Body of pancreas (tissue), 4 donors: ENCODE results near the gene COL19A1. TPM values are rescaled to one million over a fixed set of nuclear protein-coding genes. Genes with fewer than 3 reads are reported as not detected.

Experiments
- ATAC-seq: fragments of 150-250 bp; one replicate; pipeline ENCODE4 v1.9.1; 2016
- DNase-seq, 4 donors: peaks; one replicate each; pipeline ENCODE4 v3.0.0-alpha.2; 2019
- H3K27ac ChIP-seq, 4 donors: fragments of 200-600 bp; sonication (generic); 1 replicate in 3 of 4; 2 replicates in 1 of 4; pipeline versions ENCODE4 v1.5.1 to v1.6.1; 2016 to 2019; ENCODE audit warnings: mild to moderate bottlenecking in 1 of 4, mixed read lengths in 1 of 4, moderate library complexity in 1 of 4
- H3K27me3 ChIP-seq, 2 donors: fragments of 200-600 bp; sonication (generic); one replicate each; pipeline ENCODE4 v1.6.0; 2016; ENCODE audit warnings: mild to moderate bottlenecking in 1 of 2
- H3K36me3 ChIP-seq, 2 donors: fragments of 200-600 bp; sonication (generic); replicated peaks in 1 of 2; 2 replicates each; pipeline ENCODE4 v1.5.1; 2016; ENCODE audit warnings: low read depth in 2 of 2; ENCODE audit not compliant: insufficient read depth in 1 of 2
- H3K4me1 ChIP-seq: fragments of 200-600 bp; sonication (generic); one replicate; pipeline ENCODE4 v1.6.0; 2016
- H3K4me3 ChIP-seq, 2 donors: fragments of 200-600 bp; sonication (generic); 1 replicate in 1 of 2; 2 replicates in 1 of 2; pipeline ENCODE4 v1.5.1; 2016 to 2019
- H3K9me3 ChIP-seq, 3 donors: fragments of 200-600 bp; sonication (generic); 1 replicate in 2 of 3; 2 replicates in 1 of 3; pipeline ENCODE4 v1.5.1; 2016
- CTCF ChIP-seq, 7 experiments: fragments of 450-650 bp in 4 of 7; fragments of 200-600 bp in 3 of 7; sonication (generic) in 3 of 7; IDR thresholded peaks; one replicate each; pipeline ENCODE4 v1.5.1; 2016 to 2019; ENCODE audit warnings: antibody characterized with exemption in 7 of 7
- POLR2A ChIP-seq, 3 donors: fragments of 450-650 bp; IDR thresholded peaks; one replicate each; pipeline ENCODE4 v1.6.1; 2016; ENCODE audit warnings: antibody characterized with exemption in 3 of 3, mild to moderate bottlenecking in 2 of 3
- WGBS, 2 donors: methylation state at CpG; one replicate each; pipeline ENCODE4 v1.1.5; 2017; 5-methylcytosine and 5-hydroxymethylcytosine counted together
- intact Hi-C: fragments of 100-400 bp; cut with DNase I; formaldehyde crosslinking; loops from one replicate; pipeline ENCODE4 v1.15.1; 2023
- total RNA-seq, 2 donors: library from RNA; depleted of rRNA; stranded (reverse); fragments of >200 nt; gene quantifications; one replicate each; pipeline ENCODE4 v1.1.0, GENCODE V29; 2016

The COL19A1 gene
- total RNA-seq, 2 donors from 2014 or later: 0.26 to 1.6 TPM

- WGBS, 2 donors: 60 to 66% methylated on average over 2 of the region's 2 CpGs
- Histone ChIP-seq H3K27me3 (no peaks in the 10 kb centered on the region), H3K27ac (no peak overlapping the region), H3K4me3 (no peak overlapping the region), H3K9me3 (no peaks in the 10 kb centered on the region), H3K36me3 (no peaks in the 10 kb centered on the region), H3K4me1 (peaks cover 6% of the 10 kb centered on the region)
- TF ChIP-seq CTCF (IDR thresholded peaks at IDR 0.05) (no peak), POLR2A (IDR thresholded peaks at IDR 0.05) (no peak)
- ATAC-seq (no peak), DNase-seq (no peak)
- intact Hi-C loops: no loop called here
Measured at GRCh38 chr6:69846770-69847491, 19.4 kb upstream of the COL19A1 start.

- intact Hi-C loops: no loop called here
- 69 to 72% methylated on average over 1 of the region's 1 CpG for WGBS, 2 donors
- DNase-seq (no peak), ATAC-seq (no peak)
- no peaks in the 10 kb centered on the region for H3K27me3 ChIP-seq
- no peak overlapping the region for H3K27ac ChIP-seq
- H3K4me1 ChIP-seq: peaks cover 6% of the 10 kb centered on the region
- TF ChIP-seq POLR2A (IDR thresholded peaks at IDR 0.05): no peak
- TF ChIP-seq CTCF (IDR thresholded peaks at IDR 0.05): no peak
- H3K4me3 ChIP-seq: no peak overlapping the region
- no peaks in the 10 kb centered on the region for H3K9me3 ChIP-seq
- H3K36me3 ChIP-seq: no peaks in the 10 kb centered on the region
Measured at GRCh38 chr6:69847492-69847788, 18.9 kb upstream of the COL19A1 start.

GRCh38 chr6:69848552-69848951 lies 17.8 kb upstream of the COL19A1 start:
- H3K27me3 ChIP-seq: no peaks in the 10 kb centered on the region
- H3K9me3 ChIP-seq: no peaks in the 10 kb centered on the region
- TF ChIP-seq POLR2A (IDR thresholded peaks at IDR 0.05): no peak
- no peak for TF ChIP-seq CTCF (IDR thresholded peaks at IDR 0.05)
- no peak overlapping the region for H3K4me3 ChIP-seq
- intact Hi-C loops: no loop called here
- no peak overlapping the region for H3K27ac ChIP-seq
- peaks cover 6% of the 10 kb centered on the region for H3K4me1 ChIP-seq
- ATAC-seq (no peak), DNase-seq (no peak)
- WGBS, 2 donors: 85 to 89% methylated on average over 4 of the region's 4 CpGs
- no peaks in the 10 kb centered on the region for H3K36me3 ChIP-seq

- Histone ChIP-seq H3K4me3 (no peak overlapping the region), H3K9me3 (no peaks in the 10 kb centered on the region), H3K36me3 (no peaks in the 10 kb centered on the region), H3K27ac (no peak overlapping the region), H3K27me3 (no peaks in the 10 kb centered on the region), H3K4me1 (no peaks in the 10 kb centered on the region)
- ATAC-seq (no peak), DNase-seq (no peak)
- 30 to 81% methylated on average over 1 of the region's 1 CpG for WGBS, 2 donors
- intact Hi-C loops: no loop called here
- TF ChIP-seq POLR2A (IDR thresholded peaks at IDR 0.05): no peak
- no peak for TF ChIP-seq CTCF (IDR thresholded peaks at IDR 0.05)
Measured at GRCh38 chr6:69852706-69853105, 13.7 kb upstream of the COL19A1 start.

- ATAC-seq (no peak), DNase-seq (no peak)
- H3K4me3 ChIP-seq: no peak overlapping the region
- WGBS, 2 donors: 90 to 92% methylated on average over 3 of the region's 3 CpGs
- H3K36me3 ChIP-seq: no peaks in the 10 kb centered on the region
- no peaks in the 10 kb centered on the region for H3K27me3 ChIP-seq
- intact Hi-C loops: no loop called here
- no peak for TF ChIP-seq CTCF (IDR thresholded peaks at IDR 0.05)
- no peak for TF ChIP-seq POLR2A (IDR thresholded peaks at IDR 0.05)
- H3K4me1 ChIP-seq: peaks cover 9% of the 10 kb centered on the region
- no peak overlapping the region for H3K27ac ChIP-seq
- H3K9me3 ChIP-seq: no peaks in the 10 kb centered on the region
Measured at GRCh38 chr6:69861986-69862385, 4.4 kb upstream of the COL19A1 start.
